SK-N-SH (cell line): Measurements from ENCODE around the gene ARMH3. TPM values are rescaled to one million over a fixed set of nuclear protein-coding genes. Genes with fewer than 3 reads are reported as not detected.

Source experiments
- CTCF ChIA-PET: fragments of 300-600, 350-600 bp; formaldehyde crosslinking; extraction: SDS; loops from one replicate; lab custom pipeline; 2021; lab: Yijun Ruan, JAX
- POLR2A ChIA-PET: fragments of 350-600 bp; sonication (Branson Sonifier 250); formaldehyde crosslinking; extraction: SDS; loops from one replicate; lab custom pipeline; 2020; ENCODE audit warnings: antibody characterized with exemption, inconsistent platforms; lab: Yijun Ruan, JAX
- DNase-seq: peaks from one replicate; pipeline ENCODE4 v3.0.0; 2012
- H2AFZ ChIP-seq: fragments of 200-600 bp; sonication (generic); 2 replicates; pipeline ENCODE4 v1.8.1; 2016; ENCODE audit warnings: antibody characterized with exemption, mild to moderate bottlenecking, low read depth
- H3F3A ChIP-seq: fragments of 200-600 bp; sonication (generic); replicated peaks from 2 replicates; pipeline ENCODE3; 2016; ENCODE audit warnings: antibody characterized with exemption, mild to moderate bottlenecking; ENCODE audit not compliant: insufficient read depth
- H3K27ac ChIP-seq, 2 experiments: fragments of 200-500 bp in 1 of 2; fragments of 200-600 bp in 1 of 2; sonication (Bioruptor generic) in 1 of 2; sonication (generic), shearing (Covaris generic) in 1 of 2; 2 replicates each; pipeline versions ENCODE4 v1.5.1 to v1.6.1; 2014 to 2016; ENCODE audit warnings: low read depth in 2 of 2, inconsistent platforms in 1 of 2, low read length in 1 of 2, mild to moderate bottlenecking in 1 of 2, mixed read lengths in 1 of 2
- H3K27me3 ChIP-seq: fragments of 200-600 bp; sonication (generic), shearing (Covaris generic); 2 replicates; pipeline ENCODE4 v1.6.1; 2016; ENCODE audit warnings: mixed run types; ENCODE audit not compliant: insufficient read depth
- H3K36me3 ChIP-seq, 2 experiments: fragments of 200-500 bp in 1 of 2; fragments of 200-600 bp in 1 of 2; sonication (Bioruptor generic) in 1 of 2; sonication (generic) in 1 of 2; replicated peaks in 1 of 2; 2 replicates each; pipeline versions ENCODE3 to v1.5.1; 2014 to 2016; ENCODE audit warnings: low read length in 1 of 2, mild to moderate bottlenecking in 1 of 2; ENCODE audit not compliant: insufficient read depth in 2 of 2, control insufficient read depth in 1 of 2
- H3K4me1 ChIP-seq, 2 experiments: fragments of 200-500 bp in 1 of 2; fragments of 200-600 bp in 1 of 2; sonication (Bioruptor generic) in 1 of 2; sonication (generic), shearing (Covaris generic) in 1 of 2; 2 replicates each; pipeline versions ENCODE4 v1.5.1 to v1.6.1; 2014 to 2016; ENCODE audit warnings: low read depth in 1 of 2, low read length in 1 of 2, mixed run types in 1 of 2; ENCODE audit not compliant: insufficient read depth in 2 of 2, control insufficient read depth in 1 of 2
- H3K4me2 ChIP-seq: fragments of 200-600 bp; sonication (generic), shearing (Covaris generic); 2 replicates; pipeline ENCODE4 v1.6.1; 2017; ENCODE audit warnings: mixed run types
- H3K4me3 ChIP-seq, 2 experiments: fragments of 200-500 bp in 1 of 2; fragments of 200-600 bp in 1 of 2; sonication (Bioruptor generic) in 1 of 2; sonication (generic), shearing (Covaris generic) in 1 of 2; 2 replicates each; pipeline versions ENCODE4 v1.5.1 to v1.8.1; 2014 to 2016; ENCODE audit warnings: low read depth in 2 of 2, inconsistent platforms in 1 of 2, low read length in 1 of 2, mild to moderate bottlenecking in 1 of 2, mixed read lengths in 1 of 2, moderate library complexity in 1 of 2
- H3K79me2 ChIP-seq: fragments of 200-600 bp; sonication (generic); 2 replicates; pipeline ENCODE4 v1.8.1; 2017; ENCODE audit warnings: mild to moderate bottlenecking; ENCODE audit not compliant: insufficient read depth
- H3K9ac ChIP-seq: fragments of 200-600 bp; sonication (generic); 2 replicates; pipeline ENCODE4 v1.6.1; 2017; ENCODE audit warnings: mixed run types
- H3K9me2 ChIP-seq: fragments of 200-600 bp; sonication (generic); 2 replicates; pipeline ENCODE4 v1.6.1; 2017; ENCODE audit warnings: mixed run types
- H3K9me3 ChIP-seq: fragments of 200-600 bp; sonication (generic); 2 replicates; pipeline ENCODE4 v1.6.1; 2017; ENCODE audit warnings: mixed run types, mild to moderate bottlenecking, moderate library complexity
- H4K20me1 ChIP-seq: fragments of 200-600 bp; sonication (generic); 2 replicates; pipeline ENCODE4 v1.6.1; 2017; ENCODE audit warnings: mild to moderate bottlenecking, mixed run types; ENCODE audit not compliant: insufficient read depth
- ELF1 ChIP-seq: IDR thresholded peaks from 2 replicates; pipeline ENCODE4 v1.4.0; 2012
- EP300 ChIP-seq, 2 experiments: IDR thresholded peaks; 2 replicates each; pipeline versions ENCODE4 v1.4.0 to v1.6.1; 2012; ENCODE audit warnings: borderline replicate concordance in 1 of 2, low read depth in 1 of 2, low read length in 1 of 2
- EZH2phosphoT487 ChIP-seq: fragments of 200-600 bp; sonication (generic); IDR thresholded peaks from 2 replicates; pipeline ENCODE4 v1.6.1; 2017; ENCODE audit warnings: low read depth, mixed run types, mild to moderate bottlenecking, antibody characterized with exemption, moderate library complexity, borderline replicate concordance
- FOSL2 ChIP-seq: IDR thresholded peaks from 2 replicates; pipeline ENCODE4 v1.4.0; 2012; ENCODE audit warnings: low read depth, mild to moderate bottlenecking, moderate library complexity, borderline replicate concordance
- GABPA ChIP-seq: IDR thresholded peaks from 2 replicates; pipeline ENCODE4 v1.4.0; 2012; ENCODE audit warnings: low read depth, mild to moderate bottlenecking
- GATA2 ChIP-seq: sonication (generic); formaldehyde crosslinking; IDR thresholded peaks from 2 replicates; pipeline ENCODE4 v1.5.0; 2020; ENCODE audit warnings: mild to moderate bottlenecking, missing genetic modification reagents
- IRF3 ChIP-seq: fragments of 150-350 bp; IDR thresholded peaks from 2 replicates; pipeline ENCODE4 v1.6.1; 2016; ENCODE audit warnings: mild to moderate bottlenecking, low read depth, low read length
- MEF2A ChIP-seq: IDR thresholded peaks from 2 replicates; pipeline ENCODE4 v1.4.0; 2012; ENCODE audit warnings: low read depth, borderline replicate concordance
- NFIC ChIP-seq: IDR thresholded peaks from 2 replicates; pipeline ENCODE4 v1.4.0; 2012; ENCODE audit warnings: borderline replicate concordance
- NRF1 ChIP-seq: IDR thresholded peaks from 2 replicates; pipeline ENCODE4 v1.6.1; 2012; ENCODE audit warnings: low read depth, mild to moderate bottlenecking, low read length
- REST ChIP-seq: IDR thresholded peaks from 2 replicates; pipeline ENCODE4 v1.6.1; 2012; ENCODE audit warnings: mild to moderate bottlenecking, low read depth, low read length, moderate library complexity
- RFX5 ChIP-seq: IDR thresholded peaks from 2 replicates; pipeline ENCODE4 v1.6.1; 2012; ENCODE audit warnings: mild to moderate bottlenecking, improper control_type of control experiment, low read length
- RXRA ChIP-seq: IDR thresholded peaks from 2 replicates; pipeline ENCODE4 v1.4.0; 2012; ENCODE audit warnings: low read depth, mild to moderate bottlenecking, borderline replicate concordance
- TCF12 ChIP-seq: IDR thresholded peaks from 2 replicates; pipeline ENCODE4 v1.4.0; 2012
- TEAD4 ChIP-seq: IDR thresholded peaks from 2 replicates; pipeline ENCODE4 v1.4.0; 2012; ENCODE audit warnings: mild to moderate bottlenecking, borderline replicate concordance; ENCODE audit not compliant: insufficient read depth
- YY1 ChIP-seq: IDR thresholded peaks from 2 replicates; pipeline ENCODE4 v1.4.0; 2012; ENCODE audit warnings: low read depth, mild to moderate bottlenecking
- WGBS: methylation state at CpG from one replicate; pipeline ENCODE4 v1.1.6; 2017; ENCODE audit warnings: low lambda C conversion rate; 5-methylcytosine and 5-hydroxymethylcytosine counted together
- polyA plus RNA-seq, 3 experiments: library from polyadenylated mRNA; depleted of rRNA; stranded (reverse); fragments of >200 nt; gene quantifications; 2 replicates each; pipeline ENCODE4 v1.2.3, GENCODE V29; 2012
- TF ChIP-seq, protein P1 (sequence below): fragments of 200-600 bp; sonication (generic); IDR thresholded peaks from 2 replicates; pipeline ENCODE4 v1.6.1; 2017; ENCODE audit warnings: antibody characterized with exemption, mild to moderate bottlenecking, moderate library complexity
- TF ChIP-seq, protein P2 (sequence below): fragments of 150-350 bp; IDR thresholded peaks from 2 replicates; pipeline ENCODE4 v1.6.1; 2017; ENCODE audit warnings: antibody characterized with exemption, low read length, low read depth, borderline replicate concordance
- TF ChIP-seq, protein P3 (sequence below): IDR thresholded peaks from 2 replicates; pipeline ENCODE4 v1.4.0; 2012; ENCODE audit warnings: low read depth, borderline replicate concordance

Gene ARMH3
- polyA plus RNA-seq, 1 of the 3 experiments (the other 2 are of a cell fraction): 12.1 TPM

DNA sequence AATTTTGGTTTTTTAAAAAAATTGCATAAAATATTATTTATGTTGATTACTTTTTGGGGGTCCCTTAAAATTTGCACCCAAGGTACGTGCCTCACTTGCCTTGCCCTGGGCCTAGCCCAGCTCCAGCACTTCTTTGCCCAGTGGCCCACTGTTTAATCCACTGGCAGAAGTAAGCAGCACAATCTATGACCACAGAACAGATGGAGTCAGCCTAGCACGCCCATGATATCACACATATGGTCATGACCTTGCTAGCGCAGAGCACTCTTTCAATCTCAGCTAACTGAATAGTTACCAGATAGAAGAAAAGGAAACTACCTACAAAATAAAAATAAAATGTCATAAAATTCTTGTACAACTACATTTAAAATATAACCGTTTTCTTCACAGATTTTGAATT is 243.4 kb downstream of the ARMH3 start:
- no peak overlapping the region for H3K4me2 ChIP-seq
- H3K36me3 ChIP-seq: peaks cover 43 to 70% of the 10 kb centered on the region in 2 experiments
- 94% methylated on average over 4 of the region's 4 CpGs for WGBS
- H3K9me2 ChIP-seq: no peaks in the 10 kb centered on the region
- no peak overlapping the region for H3K9ac ChIP-seq
- ChIA-PET CTCF (interaction anchor here (1.0 to 3.8 kb wide), 6 partner anchors 17 to 210 kb away, joined by 3 to 14 read pairs (median 4); partner anchors contain the start of gene KCNIP2), POLR2A (interaction anchor here (1.1 kb wide), 1 partner anchor 16 kb away, joined by 4 read pairs; no protein-coding TSS in a partner anchor)
- H3K79me2 ChIP-seq: peaks cover 100% of the 10 kb centered on the region
- peaks cover 12% of the 10 kb centered on the region for H3F3A ChIP-seq
- H2AFZ ChIP-seq: no peak overlapping the region
- no peaks in the 10 kb centered on the region for H3K9me3 ChIP-seq
- H3K4me3 ChIP-seq: no peak overlapping the region
- peaks cover 0 to 13% of the 10 kb centered on the region in 2 experiments; a peak in 3 of 4 replicates for H3K4me1 ChIP-seq
- H3K27ac ChIP-seq: no peak overlapping the region
- DNase-seq: no peak
- TF ChIP-seq RXRA: no peak
- TF ChIP-seq, protein P1, sequence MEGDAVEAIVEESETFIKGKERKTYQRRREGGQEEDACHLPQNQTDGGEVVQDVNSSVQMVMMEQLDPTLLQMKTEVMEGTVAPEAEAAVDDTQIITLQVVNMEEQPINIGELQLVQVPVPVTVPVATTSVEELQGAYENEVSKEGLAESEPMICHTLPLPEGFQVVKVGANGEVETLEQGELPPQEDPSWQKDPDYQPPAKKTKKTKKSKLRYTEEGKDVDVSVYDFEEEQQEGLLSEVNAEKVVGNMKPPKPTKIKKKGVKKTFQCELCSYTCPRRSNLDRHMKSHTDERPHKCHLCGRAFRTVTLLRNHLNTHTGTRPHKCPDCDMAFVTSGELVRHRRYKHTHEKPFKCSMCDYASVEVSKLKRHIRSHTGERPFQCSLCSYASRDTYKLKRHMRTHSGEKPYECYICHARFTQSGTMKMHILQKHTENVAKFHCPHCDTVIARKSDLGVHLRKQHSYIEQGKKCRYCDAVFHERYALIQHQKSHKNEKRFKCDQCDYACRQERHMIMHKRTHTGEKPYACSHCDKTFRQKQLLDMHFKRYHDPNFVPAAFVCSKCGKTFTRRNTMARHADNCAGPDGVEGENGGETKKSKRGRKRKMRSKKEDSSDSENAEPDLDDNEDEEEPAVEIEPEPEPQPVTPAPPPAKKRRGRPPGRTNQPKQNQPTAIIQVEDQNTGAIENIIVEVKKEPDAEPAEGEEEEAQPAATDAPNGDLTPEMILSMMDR: no peak
- no peaks in the 10 kb centered on the region for H3K27me3 ChIP-seq
- peaks cover 100% of the 10 kb centered on the region for H4K20me1 ChIP-seq

DNA sequence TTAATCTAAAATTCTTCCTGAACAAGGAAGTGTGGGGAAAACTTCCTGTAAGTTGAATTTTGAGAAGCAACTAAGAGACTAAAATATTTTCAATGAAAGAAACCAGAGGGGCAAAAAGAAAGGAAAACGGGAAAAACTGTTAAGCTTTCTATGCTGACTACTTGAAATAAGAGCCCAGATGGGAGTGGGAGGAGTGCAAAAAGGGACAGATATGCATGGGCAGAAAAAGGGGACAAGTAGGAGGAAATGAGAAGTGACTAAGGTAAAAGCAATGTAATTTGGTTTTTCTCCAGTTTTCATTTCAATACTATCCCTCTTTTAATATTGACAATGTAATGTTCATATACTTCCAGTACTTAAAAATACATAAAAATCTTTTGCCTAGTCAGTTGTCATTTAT is 248.8 kb downstream of the ARMH3 start:
- CTCF ChIA-PET: interaction anchor here (0.9 to 1.1 kb wide), 2 partner anchors 22 to 36 kb away, joined by 3 to 4 read pairs; no protein-coding TSS in a partner anchor
- Histone ChIP-seq H3K9me3 (no peaks in the 10 kb centered on the region), H3K36me3 (peaks cover 66 to 94% of the 10 kb centered on the region in 2 experiments), H3K4me1 (no peaks in the 10 kb centered on the region), H3K4me3 (no peak overlapping the region), H3K79me2 (peaks cover 100% of the 10 kb centered on the region), H2AFZ (no peak overlapping the region), H3K27ac (no peak overlapping the region; a peak in 1 of 4 replicates), H3K9ac (no peak overlapping the region), H4K20me1 (peaks cover 95% of the 10 kb centered on the region), H3F3A (peaks cover 34% of the 10 kb centered on the region), H3K9me2 (no peaks in the 10 kb centered on the region), H3K4me2 (no peak overlapping the region), H3K27me3 (no peaks in the 10 kb centered on the region)
- POLR2A ChIA-PET: no interaction called here
- WGBS: 88% methylated on average over 1 of the region's 1 CpG
- DNase-seq: no peak
- TF ChIP-seq GABPA (no peak), EZH2phosphoT487 (no peak), REST (no peak), NRF1 (no peak), EP300 (IDR thresholded peaks at IDR 0.05; ENCODE audit: borderline replicate concordance in 1 of 2, low read depth in 1 of 2, low read length in 1 of 2) (no peak), ELF1 (no peak), YY1 (no peak), NFIC (no peak), IRF3 (no peak), MEF2A (no peak), RFX5 (no peak), GATA2 (CRISPR knock-in tag) (no peak), TEAD4 (no peak), TCF12 (no peak), FOSL2 (no peak)
- TF ChIP-seq, protein P2, sequence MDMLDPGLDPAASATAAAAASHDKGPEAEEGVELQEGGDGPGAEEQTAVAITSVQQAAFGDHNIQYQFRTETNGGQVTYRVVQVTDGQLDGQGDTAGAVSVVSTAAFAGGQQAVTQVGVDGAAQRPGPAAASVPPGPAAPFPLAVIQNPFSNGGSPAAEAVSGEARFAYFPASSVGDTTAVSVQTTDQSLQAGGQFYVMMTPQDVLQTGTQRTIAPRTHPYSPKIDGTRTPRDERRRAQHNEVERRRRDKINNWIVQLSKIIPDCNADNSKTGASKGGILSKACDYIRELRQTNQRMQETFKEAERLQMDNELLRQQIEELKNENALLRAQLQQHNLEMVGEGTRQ: no peak
- TF ChIP-seq, protein P3, sequence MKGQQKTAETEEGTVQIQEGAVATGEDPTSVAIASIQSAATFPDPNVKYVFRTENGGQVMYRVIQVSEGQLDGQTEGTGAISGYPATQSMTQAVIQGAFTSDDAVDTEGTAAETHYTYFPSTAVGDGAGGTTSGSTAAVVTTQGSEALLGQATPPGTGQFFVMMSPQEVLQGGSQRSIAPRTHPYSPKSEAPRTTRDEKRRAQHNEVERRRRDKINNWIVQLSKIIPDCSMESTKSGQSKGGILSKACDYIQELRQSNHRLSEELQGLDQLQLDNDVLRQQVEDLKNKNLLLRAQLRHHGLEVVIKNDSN: no peak
